Endothelial cell of umbilical vein (primary cell): ENCODE measurements around the gene UPB1. TPM values are rescaled to one million over a fixed set of nuclear protein-coding genes. Genes with fewer than 3 reads are reported as not detected.

Experiments
- BruUV-seq: library from RNA; stranded (reverse); fragments of 400-500 nt; replicated peaks from 2 replicates; lab custom pipeline; 2021; lab: Mats Ljungman, UMichigan
- CTCF ChIA-PET: fragments of 300-600, 350-600 bp; sonication (Branson Sonifier 250); formaldehyde crosslinking; loops from one replicate; lab custom pipeline; 2021; ENCODE audit warnings: antibody characterized with exemption, inconsistent platforms; lab: Charles Lee
- POLR2A ChIA-PET: fragments of 300-600, 350-600 bp; sonication (Branson Sonifier 250); formaldehyde crosslinking; loops from one replicate; lab custom pipeline; 2021; ENCODE audit warnings: antibody characterized with exemption, inconsistent platforms; lab: Charles Lee
- DNase-seq: peaks from one replicate; pipeline ENCODE4 v3.0.0-alpha.2; 2011; ENCODE audit warnings: low read depth, low spot score
- FAIRE-seq: peaks from 2 replicates; lab custom pipeline; 2011; peaks lifted over from hg19 to GRCh38; lab: Jason Lieb, UNC
- H2AFZ ChIP-seq: 2 replicates; pipeline ENCODE4 v1.6.0; 2012; ENCODE audit warnings: low read depth, low read length, control low read depth, inconsistent platforms
- H3K27ac ChIP-seq: 2 replicates; pipeline ENCODE4 v1.5.1; 2011; ENCODE audit warnings: low read depth, mild to moderate bottlenecking, control low read depth, low read length, moderate library complexity; ENCODE audit not compliant: insufficient read depth
- H3K27me3 ChIP-seq, 2 experiments: 2 replicates each; pipeline versions ENCODE4 v1.6.0 to v1.6.1; 2011; ENCODE audit warnings: low read length in 2 of 2, mixed read lengths in 1 of 2; ENCODE audit not compliant: control insufficient read depth in 2 of 2, insufficient read depth in 2 of 2
- H3K36me3 ChIP-seq, 2 experiments: 2 replicates in 1 of 2; 3 replicates in 1 of 2; pipeline ENCODE4 v1.5.1; 2011; ENCODE audit warnings: low read length in 2 of 2, mild to moderate bottlenecking in 1 of 2, moderate library complexity in 1 of 2; ENCODE audit not compliant: control insufficient read depth in 2 of 2, insufficient read depth in 2 of 2; ENCODE audit errors: extremely low read depth in 1 of 2
- H3K4me1 ChIP-seq: 3 replicates; pipeline ENCODE4 v1.5.1; 2011; ENCODE audit warnings: mild to moderate bottlenecking, low read length; ENCODE audit not compliant: control insufficient read depth, insufficient read depth; ENCODE audit errors: extremely low read depth
- H3K4me2 ChIP-seq: 2 replicates; pipeline ENCODE4 v1.6.1; 2011; ENCODE audit warnings: low read length, control low read depth, mixed read lengths; ENCODE audit not compliant: insufficient read depth
- H3K4me3 ChIP-seq, 3 experiments: fragments of 200-600 bp in 1 of 3; sonication (generic), shearing (Covaris generic) in 1 of 3; replicated peaks in 1 of 3; 2 replicates each; pipeline ENCODE4 v1.5.1; 2011 to 2016; ENCODE audit warnings: control low read depth in 3 of 3, low read length in 3 of 3, mild to moderate bottlenecking in 2 of 3, inconsistent platforms in 1 of 3, low read depth in 1 of 3, moderate library complexity in 1 of 3; ENCODE audit not compliant: insufficient read depth in 1 of 3
- H3K79me2 ChIP-seq: 2 replicates; pipeline ENCODE4 v1.6.0; 2012; ENCODE audit warnings: low read length, inconsistent platforms; ENCODE audit not compliant: control insufficient read depth, insufficient read depth
- H3K9ac ChIP-seq: replicated peaks from 2 replicates; pipeline ENCODE3; 2011; ENCODE audit warnings: low read length, control low read depth; ENCODE audit not compliant: insufficient read depth; ENCODE audit errors: extremely low read depth
- H3K9me1 ChIP-seq: replicated peaks from 3 replicates; pipeline ENCODE4 v1.6.0; 2011; ENCODE audit warnings: mild to moderate bottlenecking, low read length; ENCODE audit not compliant: control insufficient read depth, insufficient read depth; ENCODE audit errors: extremely low read depth
- H3K9me3 ChIP-seq: replicated peaks from 2 replicates; pipeline ENCODE4 v1.5.1; 2012; ENCODE audit warnings: low read length, inconsistent platforms; ENCODE audit not compliant: control insufficient read depth, insufficient read depth
- H4K20me1 ChIP-seq: replicated peaks from 2 replicates; pipeline ENCODE3; 2011; ENCODE audit warnings: mild to moderate bottlenecking, low read length; ENCODE audit not compliant: control insufficient read depth, insufficient read depth; ENCODE audit errors: extremely low read depth
- CTCF ChIP-seq, 2 donors: IDR thresholded peaks; 1 replicate in 1 of 2; 2 replicates in 1 of 2; pipeline ENCODE4 v1.5.1; 2011; ENCODE audit warnings: low read length in 2 of 2, mild to moderate bottlenecking in 2 of 2, moderate library complexity in 2 of 2, control low read depth in 1 of 2, inconsistent platforms in 1 of 2, low read depth in 1 of 2; ENCODE audit not compliant: insufficient read depth in 1 of 2; ENCODE audit errors: extremely low read depth in 1 of 2
- EZH2 ChIP-seq: IDR thresholded peaks from 2 replicates; pipeline ENCODE4 v1.6.1; 2012; ENCODE audit warnings: borderline replicate concordance, low read depth, mild to moderate bottlenecking, moderate library complexity, low read length, inconsistent platforms; ENCODE audit not compliant: severe bottlenecking
- FOS ChIP-seq: IDR thresholded peaks from 2 replicates; pipeline ENCODE4 v1.6.1; 2011; ENCODE audit warnings: mild to moderate bottlenecking, low read length, moderate library complexity, borderline replicate concordance; ENCODE audit not compliant: insufficient read depth
- GATA2 ChIP-seq: IDR thresholded peaks from 2 replicates; pipeline ENCODE4 v1.7.0; 2011; ENCODE audit warnings: low read depth, mild to moderate bottlenecking, moderate library complexity, mixed read lengths, low read length; ENCODE audit not compliant: insufficient read length, insufficient read depth
- JUN ChIP-seq: IDR thresholded peaks from 2 replicates; pipeline ENCODE4 v1.6.1; 2011; ENCODE audit warnings: borderline replicate concordance, low read depth; ENCODE audit not compliant: insufficient read length, insufficient read depth
- MAX ChIP-seq: IDR thresholded peaks from 2 replicates; pipeline ENCODE4 v1.6.1; 2011; ENCODE audit not compliant: insufficient read depth, insufficient read length
- MYC ChIP-seq: IDR thresholded peaks from one replicate; pipeline ENCODE4 v1.6.1; 2011; ENCODE audit warnings: mild to moderate bottlenecking, low read depth, low read length
- POLR2A ChIP-seq: IDR thresholded peaks from 2 replicates; pipeline ENCODE4 v1.6.1; 2012; ENCODE audit warnings: low read depth, mild to moderate bottlenecking, control low read depth, low read length
- POLR2AphosphoS5 ChIP-seq: IDR thresholded peaks from 2 replicates; pipeline ENCODE4 v1.6.1; 2012; ENCODE audit warnings: low read depth, mild to moderate bottlenecking, control low read depth, low read length, moderate library complexity; ENCODE audit not compliant: insufficient read depth
- dilution Hi-C: fragments of 300-500 bp; cut with MboI; formaldehyde crosslinking; loops from one replicate; pipeline ENCODE4 v1.15.0; 2019; ENCODE audit warnings: low sequenced_read_pairs; ENCODE audit not compliant: extremely low pct_ligation_motif_present
- intact Hi-C: fragments of 100-400 bp; cut with micrococcal nuclease; formaldehyde crosslinking; loops from one replicate; pipeline ENCODE4 v1.10.0; 2022
- polyA plus RNA-seq, 4 experiments: library from polyadenylated mRNA; depleted of rRNA in 3 of 4; stranded (reverse) in 3 of 4; unstranded in 1 of 4; fragments of >200 nt; gene quantifications; 2 replicates each; pipeline versions ENCODE4 v1.2.1 to v1.2.3, GENCODE V29; 2011 to 2012; ENCODE audit warnings: missing spikeins in 1 of 4
- total RNA-seq: library from RNA; stranded (reverse); gene quantifications from 2 replicates; pipeline ENCODE4 v1.2.3, GENCODE V29; 2021

UPB1 gene
- total and polyA plus RNA-seq, 2 donors (not counting 3 experiments of a cell fraction or from before 2014, with no cell fraction given), result 0.30 to 0.80 TPM

- peaks cover 5 to 6% of the 10 kb centered on the region in 2 experiments for H3K27me3 ChIP-seq
- no peaks in the 10 kb centered on the region for H3K36me3 ChIP-seq
- no peak overlapping the region for H3K9ac ChIP-seq
- H3K79me2 ChIP-seq, result no peaks in the 10 kb centered on the region
- DNase-seq (no peak), FAIRE-seq (no peak)
- CTCF ChIA-PET, result interaction anchor here (1.0 kb wide), 1 partner anchor 12 kb away, joined by 3 read pairs; no protein-coding TSS in a partner anchor
- H2AFZ ChIP-seq, result no peak overlapping the region
- H3K27ac ChIP-seq, result no peak overlapping the region
- no peak overlapping the region for H3K4me3 ChIP-seq
- BruUV-seq, result no TSS peak
- no peaks in the 10 kb centered on the region for H3K9me1 ChIP-seq
- no peaks in the 10 kb centered on the region for H3K9me3 ChIP-seq
- intact Hi-C loops (no loop called here), dilution Hi-C loops (no loop called here)
- H3K4me1 ChIP-seq, result no peaks in the 10 kb centered on the region
- TF ChIP-seq POLR2A (no peak), MYC (no peak), CTCF (IDR thresholded peaks at IDR 0.05; ENCODE audit: extremely low read depth in 1 of 2, insufficient read depth in 1 of 2, low read depth in 1 of 2, low read length in 2 of 2) (no peak), GATA2 (no peak), JUN (no peak), EZH2 (no peak), MAX (no peak), POLR2AphosphoS5 (no peak), FOS (no peak)
- POLR2A ChIA-PET, result no interaction called here
- H4K20me1 ChIP-seq, result no peaks in the 10 kb centered on the region
- no peak overlapping the region for H3K4me2 ChIP-seq
These were observed 19.9 kb downstream of the UPB1 start for GRCh38 chr22:24515027-24515338.
